PC-9 (cell line): ENCODE data around the gene PTGES2. TPM values are rescaled to one million over a fixed set of nuclear protein-coding genes. Genes with fewer than 3 reads are reported as not detected.

Experiments used
- BruUV-seq: library from RNA; stranded (reverse); fragments of 400-500 nt; replicated peaks from 2 replicates; lab custom pipeline; 2021; lab: Mats Ljungman, UMichigan
- CTCF ChIA-PET: fragments of 300-600 bp; sonication (Branson Sonifier 250); formaldehyde crosslinking; loops from one replicate; lab custom pipeline; 2022; ENCODE audit warnings: antibody characterized with exemption; lab: Charles Lee
- POLR2A ChIA-PET: fragments of 300-600 bp; sonication (Branson Sonifier 250); formaldehyde crosslinking; loops from one replicate; lab custom pipeline; 2022; ENCODE audit warnings: antibody characterized with exemption; ENCODE audit not compliant: unreplicated experiment; lab: Charles Lee
- DNase-seq, 2 experiments: peaks; one replicate each; pipeline versions ENCODE4 v3.0.0 to v3.0.0-alpha.2; 2015 to 2022; ENCODE audit warnings: mixed read lengths in 1 of 2
- H2AFZ ChIP-seq: fragments of 200-600 bp; sonication (generic); 2 replicates; pipeline ENCODE4 v1.8.1; 2017; ENCODE audit warnings: antibody characterized with exemption
- H3F3A ChIP-seq: fragments of 200-600 bp; sonication (generic); 2 replicates; pipeline ENCODE4 v1.8.1; 2017; ENCODE audit warnings: antibody characterized with exemption, mild to moderate bottlenecking, low read depth; ENCODE audit not compliant: insufficient read depth
- H3K27ac ChIP-seq: fragments of 200-600 bp; sonication (generic); 2 replicates; pipeline ENCODE4 v1.6.1; 2016; ENCODE audit warnings: mixed run types
- H3K27me3 ChIP-seq: fragments of 200-600 bp; sonication (generic); 2 replicates; pipeline ENCODE4 v1.6.1; 2016; ENCODE audit warnings: low read depth, mixed run types; ENCODE audit not compliant: insufficient read depth
- H3K36me3 ChIP-seq: fragments of 200-600 bp; sonication (generic); 2 replicates; pipeline ENCODE4 v1.6.1; 2016; ENCODE audit warnings: low read depth, mixed run types
- H3K4me1 ChIP-seq: fragments of 200-600 bp; sonication (generic); replicated peaks from 2 replicates; pipeline ENCODE4 v1.6.1; 2016; ENCODE audit warnings: mixed run types; ENCODE audit not compliant: insufficient read depth
- H3K4me2 ChIP-seq: fragments of 200-600 bp; sonication (generic); 2 replicates; pipeline ENCODE4 v1.6.1; 2017; ENCODE audit warnings: mixed run types
- H3K4me3 ChIP-seq: fragments of 200-600 bp; sonication (generic); 2 replicates; pipeline ENCODE4 v1.6.1; 2016; ENCODE audit warnings: mixed run types
- H3K79me2 ChIP-seq: fragments of 200-600 bp; sonication (generic); 2 replicates; pipeline ENCODE4 v1.6.1; 2017; ENCODE audit warnings: low read depth, mixed run types
- H3K9me2 ChIP-seq: fragments of 200-600 bp; sonication (generic); 2 replicates; pipeline ENCODE4 v1.8.1; 2017; ENCODE audit warnings: mild to moderate bottlenecking; ENCODE audit not compliant: insufficient read depth
- H3K9me3 ChIP-seq: fragments of 200-600 bp; sonication (generic); 2 replicates; pipeline ENCODE4 v1.8.1; 2016; ENCODE audit warnings: low read depth; ENCODE audit not compliant: insufficient read depth
- H4K20me1 ChIP-seq: fragments of 200-600 bp; sonication (generic); 2 replicates; pipeline ENCODE4 v1.8.1; 2017; ENCODE audit not compliant: insufficient read depth
- CTCF ChIP-seq: fragments of 200-600 bp; sonication (generic); conservative IDR thresholded peaks from 2 replicates; pipeline ENCODE4 v1.6.1; 2017; ENCODE audit warnings: mixed run types, antibody characterized with exemption, mild to moderate bottlenecking, moderate library complexity
- EZH2 ChIP-seq: fragments of 200-600 bp; sonication (generic); IDR thresholded peaks from 2 replicates; pipeline ENCODE4 v1.8.0; 2017; ENCODE audit warnings: antibody characterized with exemption, low read depth
- intact Hi-C: fragments of 100-400 bp; cut with micrococcal nuclease; formaldehyde crosslinking; loops from one replicate; pipeline ENCODE4 v1.10.0; 2022; ENCODE audit not compliant: unreplicated experiment
- total RNA-seq: library from RNA; stranded (reverse); gene quantifications from 2 replicates; pipeline ENCODE4 v1.2.3, GENCODE V29; 2021

Gene PTGES2
- total RNA-seq, 1 experiment from 2014 or later, result 95.2 TPM

GRCh38 chr9:128104171-128104618, 23.3 kb downstream of the PTGES2 start:
- H3F3A ChIP-seq, result peaks cover 11% of the 10 kb centered on the region
- H3K9me3 ChIP-seq, result no peaks in the 10 kb centered on the region
- H4K20me1 ChIP-seq, result peaks cover 7% of the 10 kb centered on the region
- H3K27me3 ChIP-seq, result no peaks in the 10 kb centered on the region
- no peak overlapping the region for H2AFZ ChIP-seq
- peaks cover 11% of the 10 kb centered on the region for H3K4me1 ChIP-seq
- H3K27ac ChIP-seq, result no peak overlapping the region
- DNase-seq, result no peak
- intact Hi-C loops, result no loop called here
- BruUV-seq, result no TSS peak
- ChIA-PET CTCF (no interaction called here), POLR2A (no interaction called here)
- TF ChIP-seq CTCF, result no peak
- no peak for TF ChIP-seq EZH2
- peaks cover 20% of the 10 kb centered on the region for H3K36me3 ChIP-seq
- no peak overlapping the region for H3K4me2 ChIP-seq
- no peaks in the 10 kb centered on the region for H3K9me2 ChIP-seq
- peaks cover 20% of the 10 kb centered on the region for H3K79me2 ChIP-seq
- H3K4me3 ChIP-seq, result no peak overlapping the region

- Histone ChIP-seq H3K4me2 (no peak overlapping the region), H2AFZ (no peak overlapping the region), H3K36me3 (peaks cover 20% of the 10 kb centered on the region), H4K20me1 (peaks cover 9% of the 10 kb centered on the region), H3K4me1 (peaks cover 15% of the 10 kb centered on the region), H3K9me3 (no peaks in the 10 kb centered on the region), H3K9me2 (no peaks in the 10 kb centered on the region), H3F3A (peaks cover 15% of the 10 kb centered on the region), H3K27me3 (no peaks in the 10 kb centered on the region), H3K79me2 (peaks cover 24% of the 10 kb centered on the region), H3K4me3 (no peak overlapping the region), H3K27ac (no peak overlapping the region)
- TF ChIP-seq EZH2, result no peak
- peak; percentile 35 for TF ChIP-seq CTCF
- POLR2A ChIA-PET, result no interaction called here
- DNase-seq, result no peak
- CTCF ChIA-PET, result no interaction called here
- intact Hi-C loops, result no loop called here
- BruUV-seq, result no TSS peak
Observed at GRCh38 chr9:128103589-128103962, 24.0 kb downstream of the PTGES2 start.

- H3K4me3 ChIP-seq, result no peak overlapping the region
- ChIA-PET POLR2A (no interaction called here), CTCF (no interaction called here)
Observed at GRCh38 chr9:128102861-128103588, 24.5 kb downstream of the PTGES2 start.

More at GRCh38 chr9:128102861-128103588, 24.5 kb downstream of the PTGES2 start:
- H3K27ac ChIP-seq, result no peak overlapping the region
- BruUV-seq, result no TSS peak
- no peaks in the 10 kb centered on the region for H3K9me3 ChIP-seq
- no peak for DNase-seq
- intact Hi-C loops, result no loop called here
- peaks cover 9% of the 10 kb centered on the region for H4K20me1 ChIP-seq
- peaks cover 20% of the 10 kb centered on the region; the same call in 1 of the 2 replicates for H3K36me3 ChIP-seq
- H3K79me2 ChIP-seq, result peaks cover 24% of the 10 kb centered on the region
- no peak overlapping the region for H3K4me2 ChIP-seq
- TF ChIP-seq CTCF (no peak), EZH2 (no peak)
- H2AFZ ChIP-seq, result no peak overlapping the region
- peaks cover 15% of the 10 kb centered on the region for H3K4me1 ChIP-seq
- no peaks in the 10 kb centered on the region for H3K27me3 ChIP-seq
- no peaks in the 10 kb centered on the region for H3K9me2 ChIP-seq
- H3F3A ChIP-seq, result peaks cover 17% of the 10 kb centered on the region
